Left lobe of liver (tissue), 2 donors: Measurements from ENCODE around the gene CFAP58. TPM values are rescaled to one million over a fixed set of nuclear protein-coding genes. Genes with fewer than 3 reads are reported as not detected.

Experiments
- ATAC-seq: fragments of 200-7000 bp; cut with Tn5 transposase; one replicate; pipeline ENCODE4 v1.9.1; 2020; ENCODE audit warnings: mild to moderate bottlenecking, moderate library complexity
- DNase-seq: peaks from one replicate; pipeline ENCODE4 v3.0.0-alpha.2; 2020; ENCODE audit warnings: low spot score
- total RNA-seq: library from RNA; stranded (reverse); gene quantifications from one replicate; pipeline ENCODE4 v1.2.1, GENCODE V29; 2021
- donor health status: DM: no; HTN: no; CAD: no; lungs with moderate emphysema.
- donor health status: DM: no; HTN: yes; CAD: no.

Gene CFAP58
- total RNA-seq = 0.15 TPM

- peak; percentile 87 for ATAC-seq
Measured at GRCh38 chr10:104353325-104354048, at the start of gene CFAP58. CFAP58 (plus strand) TSS chr10:104353833; CDS start chr10:104353898, 65 bp downstream.

GRCh38 chr10:104304356-104304745 is 49.3 kb upstream of the CFAP58 start:
- ATAC-seq (no peak), DNase-seq (no peak)

More at GRCh38 chr10:104353325-104354048, at the start of gene CFAP58:
- DNase-seq = peak; percentile 91

GRCh38 chr10:104304927-104305326 is 48.7 kb upstream of the CFAP58 start:
- DNase-seq (no peak), ATAC-seq (no peak)

GRCh38 chr10:104306897-104307296 is 46.7 kb upstream of the CFAP58 start:
- ATAC-seq (no peak), DNase-seq (no peak)

GRCh38 chr10:104307576-104308438 is 45.8 kb upstream of the CFAP58 start:
- no peak for ATAC-seq
- no peak for DNase-seq

- DNase-seq (no peak), ATAC-seq (no peak)
Measured at GRCh38 chr10:104308439-104308903, 45.2 kb upstream of the CFAP58 start.

- peak; percentile 69 for DNase-seq
- ATAC-seq = peak; percentile 89
Measured at GRCh38 chr10:104309980-104310978, 43.4 kb upstream of the CFAP58 start.

GRCh38 chr10:104311184-104311720 is 42.4 kb upstream of the CFAP58 start:
- ATAC-seq (no peak), DNase-seq (no peak)

GRCh38 chr10:104314591-104315485 is 38.8 kb upstream of the CFAP58 start:
- DNase-seq = no peak

GRCh38 chr10:104315486-104315921 is 38.1 kb upstream of the CFAP58 start:
- DNase-seq (no peak), ATAC-seq (no peak)

More at GRCh38 chr10:104314591-104315485, 38.8 kb upstream of the CFAP58 start:
- ATAC-seq = no peak

- ATAC-seq (no peak), DNase-seq (no peak)
Measured at GRCh38 chr10:104316321-104317099, 37.1 kb upstream of the CFAP58 start.

- DNase-seq (no peak), ATAC-seq (no peak)
Measured at GRCh38 chr10:104317269-104317710, 36.3 kb upstream of the CFAP58 start.

GRCh38 chr10:104317726-104318299 is 35.8 kb upstream of the CFAP58 start:
- ATAC-seq (no peak), DNase-seq (no peak)

GRCh38 chr10:104318326-104318725 is 35.3 kb upstream of the CFAP58 start:
- no peak for DNase-seq
- no peak for ATAC-seq

GRCh38 chr10:104318810-104319741 is 34.6 kb upstream of the CFAP58 start:
- DNase-seq (no peak), ATAC-seq (no peak)

- DNase-seq = no peak
- no peak for ATAC-seq
Measured at GRCh38 chr10:104321226-104321625, 32.4 kb upstream of the CFAP58 start.
